ENCODE results near the gene KIFC3. TPM values are rescaled to one million over a fixed set of nuclear protein-coding genes. Genes with fewer than 3 reads are reported as not detected.

KIFC3 gene
- total and polyA plus RNA-seq, 2 of the 8 experiments (the other 6 are each of a cell fraction or from before 2014, with no cell fraction given): 2.1 to 7.1 TPM

DNA sequence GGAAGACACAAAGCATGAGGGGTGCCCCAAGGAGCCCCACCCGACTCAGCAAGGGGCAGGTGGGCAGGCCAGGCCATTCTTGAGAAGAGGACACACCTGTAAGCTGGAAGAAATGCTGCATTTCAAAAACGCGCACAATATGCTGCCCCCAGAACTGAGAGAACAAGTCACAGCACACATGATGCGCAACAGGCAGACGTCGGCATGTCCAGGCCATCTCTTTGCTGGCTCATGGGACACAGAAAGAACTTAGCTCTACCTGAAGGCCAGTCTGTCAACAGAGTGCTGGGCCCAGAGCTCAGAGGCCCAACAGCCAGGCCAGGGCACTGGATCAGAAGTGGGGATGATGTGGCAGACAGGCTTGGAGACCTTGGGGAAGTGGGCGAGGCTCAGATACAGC lies 18.0 kb downstream of the KIFC3 start:
- POLR2A ChIA-PET (ENCODE audit: partially characterized antibody): interaction anchor here (1.1 kb wide), 1 partner anchor 10 kb away, joined by 3 read pairs; no protein-coding TSS in a partner anchor

More for the DNA sequence above, 18.0 kb downstream of the KIFC3 start:
- Histone ChIP-seq H2BK5ac (ENCODE audit: low read depth, low read length) (no peak overlapping the region), H3K14ac (ENCODE audit: insufficient read length) (no peak overlapping the region), H2BK12ac (ENCODE audit: low read depth, low read length) (no peak overlapping the region), H2AFZ (ENCODE audit: low read length) (no peak overlapping the region), H3K79me1 (ENCODE audit: low read depth, low read length) (no peaks in the 10 kb centered on the region), H3K18ac (ENCODE audit: extremely low read depth, low read length) (no peak overlapping the region), H3K9ac (replicated peaks in 1 of 4; ENCODE audit: extremely low read depth in 1 of 4, low read depth in 3 of 4, low read length in 3 of 4) (no peak overlapping the region), H4K91ac (replicated peaks; ENCODE audit: insufficient read length, low read length) (no peak overlapping the region), H3K4me2 (ENCODE audit: insufficient read depth in 1 of 2, low read depth in 2 of 2, low read length in 2 of 2) (no peak overlapping the region), H2AK5ac (ENCODE audit: low read depth, low read length) (no peak overlapping the region), H3K23me2 (ENCODE audit: low read depth, low read length) (no peaks in the 10 kb centered on the region), H2BK20ac (ENCODE audit: low read length) (no peak overlapping the region), H3K79me2 (ENCODE audit: control insufficient read depth in 1 of 2, insufficient read depth in 2 of 2, low read length in 2 of 2) (no peaks in the 10 kb centered on the region), H4K8ac (ENCODE audit: extremely low read depth, insufficient read depth, low read length) (no peak overlapping the region), H3K4ac (replicated peaks; ENCODE audit: insufficient read length, low read depth, low read length) (no peak overlapping the region), H3K36me3 (ENCODE audit: control insufficient read depth in 2 of 4, insufficient read depth in 4 of 4, low read length in 3 of 4) (no peaks in the 10 kb centered on the region), H4K5ac (ENCODE audit: insufficient read length, low read depth, low read length) (no peak overlapping the region), H3K23ac (ENCODE audit: insufficient read length) (no peak overlapping the region), H3K56ac (replicated peaks; ENCODE audit: insufficient read length, low read depth, low read length) (no peak overlapping the region), H3K27ac (ENCODE audit: low read depth, low read length) (no peak overlapping the region), H3K27me3 (replicated peaks in 1 of 4; ENCODE audit: control insufficient read depth in 3 of 4, extremely low read depth in 1 of 4, insufficient read depth in 3 of 4, low read length in 3 of 4) (no peaks in the 10 kb centered on the region), H3K9me3 (ENCODE audit: insufficient read depth in 2 of 2, low read depth in 1 of 2, low read length in 1 of 2) (no peaks in the 10 kb centered on the region), H2BK15ac (ENCODE audit: low read length) (no peak overlapping the region), H3K4me3 (ENCODE audit: extremely low read depth in 1 of 4, insufficient read depth in 2 of 4, low read depth in 3 of 4, low read length in 4 of 4) (no peak overlapping the region), H3K4me1 (replicated peaks in 1 of 4; ENCODE audit: control insufficient read depth in 3 of 4, insufficient read depth in 4 of 4, low read length in 3 of 4) (peaks cover 0 to 7% (median 0%) of the 10 kb centered on the region in 4 experiments; a peak in 1 of 7 replicates), H4K20me1 (replicated peaks in 1 of 2; ENCODE audit: control insufficient read depth in 1 of 2, insufficient read depth in 2 of 2, low read length in 2 of 2) (no peaks in the 10 kb centered on the region), H2BK120ac (replicated peaks; ENCODE audit: low read depth, low read length) (no peak overlapping the region)
- DNase-seq (ENCODE audit: low read depth in 1 of 2, low spot score in 2 of 2) (no peak), FAIRE-seq (no peak)
- 87% methylated on average over 7 of the region's 7 CpGs; no CpG with 5 or more reads in 1 of the 2 experiments for WGBS, 2 experiments (ENCODE audit: extremely low coverage in 1 of 2, insufficient coverage in 1 of 2, insufficient read length in 1 of 2, insufficient replicate concordance in 2 of 2, low coverage in 1 of 2, low lambda C conversion rate in 2 of 2, missing lambda C conversion rate in 1 of 2)
- no peak for TF ChIP-seq EGR1 (IDR thresholded peaks at IDR 0.05; ENCODE audit: borderline replicate concordance, low read depth, low read length)
- no peak for TF ChIP-seq TCF12 (IDR thresholded peaks at IDR 0.05; ENCODE audit: low read depth, low read length)
- no peak for TF ChIP-seq HDAC6 (IDR thresholded peaks at IDR 0.05; ENCODE audit: low read depth, low read length)
- no peak for TF ChIP-seq SP1 (IDR thresholded peaks at IDR 0.05; ENCODE audit: low read depth, low read length)
- no peak for TF ChIP-seq SUZ12 (IDR thresholded peaks at IDR 0.05; ENCODE audit: low read length)
- TF ChIP-seq CHD1 (IDR thresholded peaks at IDR 0.05; ENCODE audit: low read depth, low read length): no peak
- TF ChIP-seq TAF1 (IDR thresholded peaks at IDR 0.05; ENCODE audit: low read depth, low read length): no peak
- CTCF ChIA-PET (ENCODE audit: partially characterized antibody): interaction anchor here (1.4 to 22.4 kb wide), 2 partner anchors 9 to 13 kb away, joined by 6 to 279 read pairs; partner anchors contain the start of gene KIFC3
